DMS 273 treated with DMSO at 0.1 percent for 48 hours (cell line): ENCODE measurements around the gene DOCK4.

ENCODE experiments used
- DNase-seq: peaks from one replicate; lab custom pipeline; 2025; lab: John Stamatoyannopoulos, UW

DOCK4 gene

GRCh38 chr7:112113913-112114575, 92.2 kb downstream of the DOCK4 start:
- DNase-seq: no peak

GRCh38 chr7:112112822-112113255, 93.4 kb downstream of the DOCK4 start:
- DNase-seq: no peak

GRCh38 chr7:112110651-112111050, 95.5 kb downstream of the DOCK4 start:
- no peak for DNase-seq

GRCh38 chr7:112110175-112110574, 96.0 kb downstream of the DOCK4 start:
- DNase-seq: no peak

GRCh38 chr7:112108981-112109380, 97.2 kb downstream of the DOCK4 start:
- DNase-seq: no peak

GRCh38 chr7:112105584-112106530, 100.3 kb downstream of the DOCK4 start:
- peak; percentile 45 for DNase-seq

- DNase-seq: no peak
Measured at GRCh38 chr7:112104120-112104519, 102.1 kb downstream of the DOCK4 start.

- DNase-seq: no peak
Measured at GRCh38 chr7:112103246-112103645, 103.0 kb downstream of the DOCK4 start.

- no peak for DNase-seq
Measured at GRCh38 chr7:112101201-112101846, 104.9 kb downstream of the DOCK4 start.

GRCh38 chr7:112097524-112097923, 108.7 kb downstream of the DOCK4 start:
- no peak for DNase-seq

- DNase-seq: no peak
Measured at GRCh38 chr7:112093409-112093808, 112.8 kb downstream of the DOCK4 start.

GRCh38 chr7:112092709-112093395, 113.3 kb downstream of the DOCK4 start:
- DNase-seq: no peak

GRCh38 chr7:112092306-112092705, 113.9 kb downstream of the DOCK4 start:
- DNase-seq: no peak

- DNase-seq: no peak
Measured at GRCh38 chr7:112091768-112092167, 114.4 kb downstream of the DOCK4 start.

GRCh38 chr7:112089551-112089950, 116.6 kb downstream of the DOCK4 start:
- no peak for DNase-seq

- DNase-seq: no peak
Measured at GRCh38 chr7:112088484-112089016, 117.6 kb downstream of the DOCK4 start.

- no peak for DNase-seq
Measured at GRCh38 chr7:112086496-112087254, 119.5 kb downstream of the DOCK4 start.

- DNase-seq: no peak
Measured at GRCh38 chr7:112084520-112084971, 121.7 kb downstream of the DOCK4 start.

GRCh38 chr7:112083776-112084355, 122.3 kb downstream of the DOCK4 start:
- no peak for DNase-seq

GRCh38 chr7:112082306-112082705, 123.9 kb downstream of the DOCK4 start:
- no peak for DNase-seq

GRCh38 chr7:112081778-112082177, 124.4 kb downstream of the DOCK4 start:
- no peak for DNase-seq
